ENCODE measurements around the gene LATS2.

DNA sequence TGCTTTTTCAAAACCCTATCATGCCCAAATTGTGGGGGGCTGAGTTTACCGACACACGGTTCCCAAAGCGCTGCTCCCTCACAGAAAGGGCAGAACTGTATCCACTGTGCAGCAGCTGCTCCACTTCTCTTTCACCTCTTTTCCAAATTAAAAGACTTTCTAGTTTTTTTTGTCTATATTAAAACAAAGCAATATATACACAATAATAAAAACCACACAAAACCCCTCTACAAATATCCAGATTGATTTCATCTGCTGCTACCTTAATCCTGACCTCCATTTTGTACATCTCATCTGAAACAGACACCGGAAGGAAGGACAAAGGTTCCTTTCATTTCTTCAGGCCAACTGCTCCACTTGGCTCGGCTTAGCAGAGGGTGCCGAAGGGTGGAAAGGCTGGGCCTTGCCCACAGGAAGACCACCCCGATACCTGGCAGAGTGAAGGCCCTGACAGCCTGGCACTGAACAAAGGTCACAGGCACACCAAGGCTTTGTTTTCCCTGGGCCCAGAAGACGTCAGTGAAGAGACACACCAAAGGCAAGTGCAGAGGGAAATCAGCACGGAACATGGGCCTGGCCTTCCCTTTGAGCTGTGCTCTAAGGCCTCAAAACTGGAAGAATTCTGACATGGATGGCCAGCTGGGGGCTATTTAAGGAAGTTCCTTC is 71.6 kb downstream of the LATS2 start:
- TF ChIP-seq, protein P1, sequence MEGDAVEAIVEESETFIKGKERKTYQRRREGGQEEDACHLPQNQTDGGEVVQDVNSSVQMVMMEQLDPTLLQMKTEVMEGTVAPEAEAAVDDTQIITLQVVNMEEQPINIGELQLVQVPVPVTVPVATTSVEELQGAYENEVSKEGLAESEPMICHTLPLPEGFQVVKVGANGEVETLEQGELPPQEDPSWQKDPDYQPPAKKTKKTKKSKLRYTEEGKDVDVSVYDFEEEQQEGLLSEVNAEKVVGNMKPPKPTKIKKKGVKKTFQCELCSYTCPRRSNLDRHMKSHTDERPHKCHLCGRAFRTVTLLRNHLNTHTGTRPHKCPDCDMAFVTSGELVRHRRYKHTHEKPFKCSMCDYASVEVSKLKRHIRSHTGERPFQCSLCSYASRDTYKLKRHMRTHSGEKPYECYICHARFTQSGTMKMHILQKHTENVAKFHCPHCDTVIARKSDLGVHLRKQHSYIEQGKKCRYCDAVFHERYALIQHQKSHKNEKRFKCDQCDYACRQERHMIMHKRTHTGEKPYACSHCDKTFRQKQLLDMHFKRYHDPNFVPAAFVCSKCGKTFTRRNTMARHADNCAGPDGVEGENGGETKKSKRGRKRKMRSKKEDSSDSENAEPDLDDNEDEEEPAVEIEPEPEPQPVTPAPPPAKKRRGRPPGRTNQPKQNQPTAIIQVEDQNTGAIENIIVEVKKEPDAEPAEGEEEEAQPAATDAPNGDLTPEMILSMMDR (IDR thresholded peaks at IDR 0.05; ENCODE audit: low read depth, low read length): no peak
- TF ChIP-seq, protein P2, sequence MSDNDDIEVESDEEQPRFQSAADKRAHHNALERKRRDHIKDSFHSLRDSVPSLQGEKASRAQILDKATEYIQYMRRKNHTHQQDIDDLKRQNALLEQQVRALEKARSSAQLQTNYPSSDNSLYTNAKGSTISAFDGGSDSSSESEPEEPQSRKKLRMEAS (IDR thresholded peaks at IDR 0.05; ENCODE audit: low read depth, low read length): no peak
- TF ChIP-seq POLR2A (IDR thresholded peaks at IDR 0.05; ENCODE audit: extremely low read depth, insufficient read length) (no peak), MYC (IDR thresholded peaks at IDR 0.05; ENCODE audit: low read depth, low read length) (no peak)
